GM04504 (cell line): ENCODE results near the gene BBS4.
A peak's percentile ranks its signal among the peaks of the same experiment; 100 is the strongest.
"Not testable (repeated sequence)": the region's sequence is repeated elsewhere in the genome, so short reads cannot be mapped to it uniquely, and the experiment has no call there.

Experiments
- DNase-seq: peaks from one replicate; pipeline ENCODE4 v3.0.0-alpha.2; 2012; ENCODE audit warnings: low read depth

BBS4 gene, protein sequence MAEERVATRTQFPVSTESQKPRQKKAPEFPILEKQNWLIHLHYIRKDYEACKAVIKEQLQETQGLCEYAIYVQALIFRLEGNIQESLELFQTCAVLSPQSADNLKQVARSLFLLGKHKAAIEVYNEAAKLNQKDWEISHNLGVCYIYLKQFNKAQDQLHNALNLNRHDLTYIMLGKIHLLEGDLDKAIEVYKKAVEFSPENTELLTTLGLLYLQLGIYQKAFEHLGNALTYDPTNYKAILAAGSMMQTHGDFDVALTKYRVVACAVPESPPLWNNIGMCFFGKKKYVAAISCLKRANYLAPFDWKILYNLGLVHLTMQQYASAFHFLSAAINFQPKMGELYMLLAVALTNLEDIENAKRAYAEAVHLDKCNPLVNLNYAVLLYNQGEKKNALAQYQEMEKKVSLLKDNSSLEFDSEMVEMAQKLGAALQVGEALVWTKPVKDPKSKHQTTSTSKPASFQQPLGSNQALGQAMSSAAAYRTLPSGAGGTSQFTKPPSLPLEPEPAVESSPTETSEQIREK

DNA sequence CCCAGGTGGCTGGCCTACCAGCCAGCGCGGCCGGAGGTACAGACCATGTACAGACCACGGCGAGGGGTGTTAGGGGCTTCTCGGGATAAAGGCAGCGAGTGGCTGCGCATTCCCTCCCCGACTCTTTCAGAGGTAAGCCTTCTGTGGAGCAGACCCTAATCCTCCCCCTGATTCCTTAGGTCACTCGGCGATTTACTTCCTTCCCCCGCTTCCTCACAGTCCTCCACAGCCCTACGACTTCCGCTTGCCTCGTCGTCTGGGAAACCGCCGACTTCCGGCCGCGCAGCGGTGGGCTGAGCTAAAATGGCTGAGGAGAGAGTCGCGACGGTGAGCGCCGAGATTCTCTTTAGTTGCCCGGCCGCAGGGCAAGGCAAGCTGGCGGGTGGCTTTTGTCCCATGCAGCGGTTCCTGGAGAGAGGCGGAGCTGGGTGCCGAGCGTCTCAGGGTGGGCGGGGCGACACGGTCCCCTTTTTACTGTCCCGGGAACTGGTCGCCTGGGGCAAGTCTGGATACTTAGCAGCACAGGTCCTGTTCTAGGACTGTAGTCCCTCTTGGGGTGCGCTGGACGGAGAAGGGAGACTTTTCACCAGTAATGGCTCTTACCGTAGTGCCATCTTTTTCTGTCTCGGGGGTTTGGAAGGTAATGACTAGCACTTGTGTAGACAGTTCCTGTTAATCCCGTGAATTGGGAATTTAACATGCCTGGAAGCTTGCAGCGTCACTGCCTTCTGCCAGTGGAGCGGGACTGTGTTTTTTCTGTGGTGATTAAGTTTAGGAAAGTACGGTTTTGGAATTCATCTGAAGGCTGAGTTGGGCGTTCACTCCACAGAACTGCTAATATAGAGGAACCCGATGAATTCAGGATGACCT is at the start of gene BBS4, which contains the start of gene HIGD2B:
Gene BBS4, plus strand, starts transcription at position 283 of the 870 bp plus-strand sequence. Its CDS starts 21 bp downstream, at position 304.
Gene HIGD2B, minus strand, starts transcription at position 258 of the 870 bp plus-strand sequence. CDS start 9,808 bp downstream, outside the sequence.
- DNase-seq, result peak; percentile 71

DNA sequence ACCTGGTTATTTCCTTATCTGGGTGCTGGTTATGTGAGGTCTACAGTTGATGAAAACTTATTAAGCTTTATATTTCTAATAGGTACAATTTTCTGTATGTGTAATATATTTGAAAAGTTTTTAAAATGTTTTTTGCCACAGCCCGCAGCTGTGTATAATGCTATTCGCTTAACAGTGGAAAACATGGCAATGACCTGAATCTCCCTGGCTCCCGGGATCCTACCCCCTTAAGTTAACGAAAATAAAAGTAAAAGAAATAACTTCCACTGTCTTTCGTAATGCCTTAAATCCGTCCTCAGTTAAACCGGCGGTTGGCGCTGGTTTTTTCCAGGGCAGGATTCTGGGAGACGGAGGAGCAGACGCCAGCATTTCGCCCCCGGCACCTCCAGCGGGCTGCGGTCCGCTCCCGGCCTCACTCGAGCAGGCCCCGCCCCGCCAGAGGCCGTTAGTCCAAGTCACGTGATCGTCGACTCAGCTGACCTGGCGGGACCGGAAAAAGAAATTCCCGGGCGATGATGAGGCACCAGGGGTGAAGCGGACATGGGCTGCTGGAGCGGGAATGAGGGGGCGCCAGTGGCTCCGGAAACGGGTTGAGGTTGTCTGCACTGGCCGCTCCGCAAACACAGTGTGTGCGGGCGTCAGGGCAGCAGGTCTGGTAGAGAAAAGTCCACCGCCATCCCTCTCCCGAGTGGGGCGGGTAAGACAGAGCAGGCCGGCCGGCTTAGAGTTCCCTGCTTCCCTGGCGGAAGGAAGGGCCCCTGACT is 49.3 kb upstream of the BBS4 start:
- DNase-seq, result peak; percentile 33

GRCh38 chr15:72639759-72640483 is 46.1 kb upstream of the BBS4 start:
- not testable (repeated sequence) for DNase-seq

DNA sequence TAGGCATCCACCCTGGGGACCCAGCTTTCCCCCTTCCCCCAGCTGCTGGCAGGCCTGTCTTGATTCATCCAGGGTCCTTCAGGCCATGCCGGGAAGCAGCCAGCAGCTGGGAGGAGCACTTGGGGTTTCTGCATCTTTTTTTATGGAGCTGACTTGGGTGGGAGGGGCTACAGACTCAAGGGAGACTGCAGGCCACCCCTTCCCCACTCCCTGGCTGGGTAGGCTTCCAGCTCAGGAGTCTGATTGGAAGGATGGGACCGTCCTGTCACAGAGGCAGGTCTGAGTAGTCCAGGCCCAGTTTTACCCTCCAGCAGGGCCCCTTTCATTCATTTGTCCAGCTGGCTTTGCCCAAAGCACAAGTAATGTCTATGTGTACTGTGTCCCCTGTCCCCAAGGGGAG is 43.7 kb upstream of the BBS4 start:
- not testable (repeated sequence) for DNase-seq

- DNase-seq, result not testable (repeated sequence)
Observed at GRCh38 chr15:72648631-72649253, 37.3 kb upstream of the BBS4 start.

DNA sequence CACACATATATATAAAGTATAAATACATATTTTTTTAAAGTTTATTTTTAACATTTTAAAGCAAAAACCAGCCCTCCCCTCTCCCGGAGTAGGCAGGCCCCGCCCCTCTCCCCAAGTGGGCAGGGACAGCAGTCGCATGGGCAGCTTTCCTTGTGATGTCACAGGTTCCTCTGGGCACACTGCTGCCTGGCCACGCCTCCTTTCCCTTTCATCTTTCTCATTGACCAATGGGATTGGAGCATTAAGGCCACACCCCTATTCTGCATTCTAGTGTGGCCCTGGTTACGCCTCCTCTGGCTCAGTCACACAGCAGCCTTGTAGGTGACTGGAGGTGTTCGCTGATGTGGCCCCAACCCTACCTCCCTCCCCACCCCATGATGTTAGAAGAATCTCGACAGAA is 31.6 kb upstream of the BBS4 start, which contains the start of gene GOLGA6B:
Gene GOLGA6B, plus strand, starts transcription at position 301 of the 400 bp plus-strand sequence. Its CDS starts 41 bp downstream, at position 342.
- not testable (repeated sequence) for DNase-seq

- DNase-seq, result not testable (repeated sequence)
Observed at GRCh38 chr15:72656014-72656413, 30.0 kb upstream of the BBS4 start.

DNA sequence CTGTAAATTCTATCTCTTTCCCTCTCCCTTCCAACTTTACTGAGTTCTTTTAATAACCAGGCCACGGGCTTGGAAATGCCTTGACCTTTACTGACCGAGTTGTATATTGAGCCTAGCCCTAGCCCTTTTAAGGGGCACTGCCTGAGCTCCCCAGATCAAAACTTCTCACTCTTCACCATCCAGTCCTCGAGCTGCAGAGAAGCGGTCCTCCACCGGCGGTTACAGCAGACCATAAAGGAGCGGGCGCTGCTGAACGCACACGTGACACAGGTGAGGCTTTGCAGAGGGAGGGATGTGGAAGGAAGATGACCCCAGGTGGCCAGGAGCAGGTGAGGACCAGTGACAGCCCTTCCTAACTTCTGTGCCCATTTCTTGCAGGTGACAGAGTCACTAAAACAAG is 24.9 kb upstream of the BBS4 start:
- DNase-seq, result not testable (repeated sequence)

DNA sequence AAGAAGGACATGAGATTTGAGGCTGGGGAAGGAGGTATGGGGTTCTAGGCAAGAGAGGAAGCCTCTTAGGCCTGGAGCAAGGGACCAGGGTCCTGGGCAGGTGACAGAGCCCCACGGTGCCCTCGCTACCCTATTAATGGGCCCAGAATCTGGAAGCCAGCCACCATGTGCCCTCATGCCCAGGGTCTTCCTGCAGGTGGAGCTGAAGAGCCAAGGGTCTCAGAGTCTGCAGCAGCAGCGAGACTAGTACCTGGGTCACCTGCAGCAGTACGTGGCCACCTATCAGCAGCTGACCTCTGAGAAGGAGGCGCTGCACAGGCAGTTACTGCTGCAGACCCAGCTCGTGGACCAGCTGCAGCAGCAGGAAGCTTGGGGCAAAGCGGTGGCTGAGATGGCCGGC is 22.1 kb upstream of the BBS4 start:
- not testable (repeated sequence) for DNase-seq

DNA sequence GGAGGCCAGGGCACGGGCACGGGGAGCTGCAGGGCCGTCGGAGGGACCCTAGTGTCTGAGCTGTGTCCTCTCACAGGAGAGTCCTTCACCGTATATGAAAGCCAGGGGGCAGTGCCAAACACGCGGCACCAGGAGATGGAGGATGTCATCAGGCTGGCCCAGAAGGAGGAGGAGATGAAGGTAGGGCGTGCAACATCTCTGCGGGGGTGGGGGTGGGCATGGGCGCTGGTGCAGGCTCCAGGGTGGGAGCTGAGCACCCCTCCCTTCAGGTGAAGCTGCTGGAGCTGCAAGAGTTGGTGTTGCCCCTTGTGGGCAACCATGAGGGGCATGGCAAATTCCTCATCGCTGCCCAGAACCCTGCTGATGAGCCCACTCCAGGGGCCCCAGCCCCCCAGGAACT is 20.3 kb upstream of the BBS4 start:
- not testable (repeated sequence) for DNase-seq

- not testable (repeated sequence) for DNase-seq
Observed at GRCh38 chr15:72669803-72670202, 16.2 kb upstream of the BBS4 start.

DNA sequence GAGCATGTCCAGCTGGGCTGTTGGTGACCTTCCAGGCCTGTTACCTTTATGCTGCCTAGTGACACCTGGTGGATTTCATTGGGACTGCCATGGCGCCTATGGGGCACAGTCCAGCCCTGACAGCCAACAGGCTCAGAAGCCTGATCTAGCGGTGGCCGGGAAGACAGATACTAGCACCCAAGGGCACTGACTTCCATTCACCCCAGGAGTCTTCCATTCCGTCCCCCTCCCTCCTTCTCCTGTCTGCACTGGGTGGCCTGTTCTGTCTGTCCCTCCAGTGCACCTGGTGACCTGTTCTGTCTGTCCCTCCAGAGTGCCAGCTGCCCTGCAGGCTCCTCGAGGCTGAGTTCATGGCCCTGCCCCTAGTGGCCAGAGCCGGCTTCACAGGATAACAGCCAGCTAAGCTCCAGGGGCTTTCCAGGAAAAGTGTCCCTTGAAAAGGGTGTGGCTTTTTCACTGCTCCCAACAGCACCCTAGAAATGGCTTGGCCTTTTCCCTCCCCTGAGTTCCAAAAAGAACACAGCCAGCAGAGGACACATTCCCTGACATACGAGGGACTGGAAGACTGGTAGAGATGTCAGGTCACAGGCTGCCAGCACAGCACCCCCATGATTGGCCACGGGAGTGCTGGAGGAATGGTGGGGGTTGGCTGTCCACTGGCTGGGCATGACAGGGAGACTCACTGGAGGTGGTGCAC is 15.2 kb upstream of the BBS4 start:
- DNase-seq, result not testable (repeated sequence)

- no peak for DNase-seq
Observed at GRCh38 chr15:72671525-72671924, 14.5 kb upstream of the BBS4 start.

DNA sequence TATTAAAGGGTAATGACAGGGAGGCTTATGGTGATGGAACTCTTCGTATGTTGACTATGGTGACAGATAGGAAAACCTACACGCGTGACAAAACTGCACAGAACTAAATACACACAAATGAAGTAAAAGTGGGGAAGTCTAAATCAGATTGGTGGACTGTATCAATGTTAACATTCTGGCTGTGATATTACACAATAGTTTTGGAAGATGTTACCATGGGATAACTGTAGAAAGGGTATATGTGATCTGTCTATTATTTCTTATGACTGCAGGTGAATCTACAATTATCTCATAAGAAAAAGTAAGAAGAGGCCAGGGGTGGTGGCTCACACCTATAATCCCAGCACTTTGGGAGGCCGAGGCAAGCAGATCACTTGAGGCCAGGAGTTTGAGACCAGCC is 9.2 kb upstream of the BBS4 start:
- no peak for DNase-seq

GRCh38 chr15:72680931-72681330 is 5.1 kb upstream of the BBS4 start:
- no peak for DNase-seq

DNA sequence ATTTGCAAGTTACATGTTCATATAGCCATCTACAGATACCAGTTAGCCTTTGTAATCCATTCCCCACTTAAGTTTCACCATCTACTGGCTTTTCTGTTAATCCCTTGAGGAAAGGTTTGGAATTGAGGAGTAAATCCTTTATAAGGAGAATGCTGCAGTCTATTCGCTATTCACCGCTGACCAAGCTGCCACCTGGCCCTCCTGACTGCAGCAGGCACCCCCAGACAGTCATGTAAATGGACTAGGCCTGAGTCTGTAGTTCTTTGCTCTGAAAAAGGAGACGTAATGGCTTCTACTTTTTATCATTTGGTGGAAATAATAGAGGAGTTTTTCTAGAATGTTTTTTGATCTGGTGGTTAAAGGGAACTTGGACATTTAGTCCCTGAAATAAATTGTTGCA is 3.2 kb upstream of the BBS4 start:
- DNase-seq, result no peak

GRCh38 chr15:72685301-72685924 is 594 bp upstream of the BBS4 start:
- no peak for DNase-seq

DNA sequence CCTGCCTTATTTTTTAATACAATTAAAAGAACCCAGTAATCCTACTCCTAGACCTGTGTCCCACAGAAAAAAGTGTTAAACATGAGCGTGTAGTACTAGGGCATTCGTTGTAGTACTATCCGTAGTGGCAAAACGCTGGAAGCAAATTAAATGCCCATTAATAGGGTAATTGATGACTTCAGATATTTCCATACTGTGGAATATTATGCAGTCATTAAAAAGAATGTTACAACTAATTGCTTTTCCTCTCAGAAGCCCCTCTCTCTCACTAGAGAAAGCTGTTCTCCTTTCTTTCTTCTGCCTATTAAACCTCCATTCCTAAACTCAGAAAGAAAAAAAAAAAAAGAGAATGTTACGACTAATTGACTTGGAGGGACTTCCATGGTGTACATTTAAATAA is 2.7 kb downstream of the BBS4 start:
- DNase-seq, result no peak

DNA sequence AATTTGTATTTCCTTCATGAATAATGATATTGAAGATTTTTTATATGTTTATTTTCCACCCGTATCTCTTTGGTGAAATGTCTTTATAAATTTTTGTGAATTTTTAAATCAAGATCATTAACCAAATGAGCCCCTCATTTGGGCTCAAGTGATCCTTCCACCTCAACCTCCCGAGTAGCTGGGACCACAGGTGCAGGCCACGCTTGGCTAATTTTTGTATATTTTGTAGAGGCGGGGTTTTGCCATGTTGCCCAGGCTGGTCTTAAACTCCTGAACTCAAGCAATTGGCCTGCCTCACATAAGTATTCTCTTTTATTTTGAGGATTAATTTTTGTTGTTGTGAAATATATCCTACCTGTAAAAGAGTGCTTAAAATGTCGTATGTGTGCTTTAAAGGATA is 4.9 kb downstream of the BBS4 start:
- no peak for DNase-seq
